ENCODE measurements around the gene FAM151A.
A peak's percentile ranks its signal among the peaks of the same experiment; 100 is the strongest.

FAM151A gene

DNA sequence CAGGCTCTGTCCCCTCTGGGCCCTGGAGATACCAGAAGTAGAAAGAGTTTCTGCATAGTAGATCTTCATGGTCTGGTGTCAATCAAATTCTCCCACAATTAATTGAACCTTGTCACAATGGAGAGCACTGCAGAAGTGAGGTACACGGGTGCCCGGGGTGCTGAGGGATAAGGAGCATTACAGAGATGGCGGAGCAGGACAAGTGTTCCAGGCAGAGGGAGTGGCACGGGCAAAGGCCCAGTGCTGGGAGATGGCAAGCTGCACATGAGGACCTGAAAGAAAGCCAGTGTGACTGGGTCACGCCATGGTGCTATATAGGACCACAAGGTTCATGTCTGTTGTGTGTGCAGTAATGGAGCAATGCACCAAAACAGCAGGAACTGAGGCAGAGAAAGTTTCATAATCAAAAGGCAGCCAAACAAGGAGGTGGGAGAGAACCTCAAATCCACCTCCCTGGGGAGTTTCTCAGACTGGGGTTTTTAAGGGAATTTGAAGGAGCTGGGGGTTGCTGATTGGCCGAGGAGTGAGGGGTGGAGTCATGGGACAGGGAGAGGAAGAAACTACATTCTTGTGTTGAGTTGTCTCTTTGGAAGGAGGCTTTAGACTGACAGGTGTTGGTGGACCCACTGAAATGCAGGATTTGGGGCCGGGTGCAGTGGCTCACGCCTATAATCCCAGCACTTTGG lies 47.6 kb downstream of the FAM151A start:
- no peak for DNase-seq

DNA sequence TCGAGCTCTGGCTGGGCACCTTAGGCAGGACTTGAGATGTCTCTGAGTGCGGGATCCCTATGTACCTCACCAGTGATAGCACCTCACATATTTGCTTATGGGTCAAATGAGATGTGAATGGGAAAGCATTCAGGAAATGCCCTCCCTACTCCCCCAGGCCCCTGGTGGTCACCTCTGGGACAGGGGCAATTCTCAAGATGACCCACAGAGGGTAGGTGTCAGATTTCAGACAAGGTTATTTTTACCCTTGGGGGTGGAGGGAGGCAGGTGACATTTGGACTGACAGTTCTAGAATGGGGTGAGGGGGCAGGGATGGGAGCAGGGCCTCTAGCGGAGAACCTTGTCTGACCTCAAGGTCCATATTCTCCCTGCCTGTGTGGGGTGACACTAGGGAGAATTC lies 48.2 kb downstream of the FAM151A start:
- no peak for DNase-seq

DNA sequence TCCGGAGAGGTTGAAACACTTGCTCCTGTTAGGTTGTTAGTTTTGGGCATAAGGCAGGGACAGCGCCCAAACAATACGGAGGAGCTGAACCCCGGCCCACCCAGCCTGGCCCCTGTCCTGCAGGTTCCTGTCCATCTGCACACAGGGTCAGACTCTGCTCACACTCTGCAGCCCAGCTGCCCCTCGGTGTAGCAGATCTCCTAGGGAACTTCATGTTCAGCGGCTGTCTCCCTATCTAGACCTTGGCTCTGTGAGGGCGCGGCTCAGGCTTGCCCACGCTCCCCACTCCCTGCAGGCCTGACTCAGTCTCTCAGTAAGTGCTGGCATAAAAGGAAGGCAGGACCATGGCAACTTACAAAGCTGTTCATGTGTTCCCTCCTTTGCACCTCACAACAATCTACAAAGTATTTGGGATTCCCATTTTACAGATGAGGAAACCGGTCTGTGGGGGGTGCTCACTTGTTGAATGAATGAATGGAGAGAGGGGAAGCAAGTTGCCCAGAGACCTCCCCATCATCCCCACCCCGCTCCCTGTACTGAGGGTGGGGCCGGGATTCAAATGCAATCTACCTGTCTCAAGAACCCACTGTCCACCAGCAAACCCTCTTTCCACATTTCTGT lies 49.1 kb downstream of the FAM151A start:
- no peak for DNase-seq

DNA sequence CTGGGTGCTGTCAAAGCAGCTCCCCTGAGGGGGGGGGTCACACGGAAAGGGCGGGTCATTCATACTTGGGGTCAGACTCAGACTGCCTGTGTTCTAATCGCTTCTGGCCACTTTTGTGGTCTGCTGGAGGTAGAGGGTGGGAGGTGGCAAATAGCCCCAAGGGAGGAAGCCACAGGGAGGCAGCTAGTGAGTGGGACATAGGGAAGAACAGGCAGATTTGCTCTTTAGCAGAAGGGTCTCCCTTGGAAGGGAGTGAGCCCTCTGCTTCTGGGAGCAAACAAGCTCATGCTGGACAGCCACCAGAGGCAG lies 50.8 kb downstream of the FAM151A start:
- no peak for DNase-seq

DNA sequence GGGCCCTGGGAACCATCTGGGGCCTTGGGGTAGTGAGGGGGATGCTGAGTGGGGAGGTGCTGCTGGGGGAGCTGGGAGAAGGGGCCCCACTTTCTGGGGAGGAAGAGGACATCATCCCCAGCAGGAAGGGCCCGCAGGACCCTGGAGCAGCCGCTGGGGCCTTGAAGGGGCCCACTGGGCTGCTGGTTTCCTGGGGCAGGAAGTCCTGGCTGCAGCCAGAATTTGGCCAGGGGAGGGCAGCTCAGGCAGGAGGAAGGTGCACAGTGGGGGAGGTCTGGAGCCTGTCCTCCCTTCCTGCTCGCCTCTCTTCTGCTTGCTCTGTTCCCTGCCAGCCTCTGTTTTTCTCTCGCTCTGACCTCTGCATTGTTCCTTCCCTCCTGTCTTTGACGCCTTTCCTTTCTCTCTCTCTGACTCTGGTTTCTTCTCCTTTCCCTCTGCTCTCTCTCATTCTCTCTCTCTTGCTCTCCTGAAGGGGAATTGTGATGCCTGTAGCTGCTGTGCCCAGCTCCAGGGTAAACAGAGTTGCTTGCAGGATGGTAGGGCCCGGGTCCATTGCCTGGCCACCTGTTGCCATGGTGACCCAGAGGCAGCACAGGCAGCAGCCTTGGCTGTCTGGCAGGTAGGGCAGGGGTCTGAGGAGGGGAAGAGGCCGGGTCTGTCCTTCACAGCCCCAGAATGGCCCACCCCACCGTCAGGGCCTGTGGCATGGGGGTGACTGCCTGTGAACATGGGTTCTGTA lies 51.4 kb downstream of the FAM151A start:
- no peak for DNase-seq

DNA sequence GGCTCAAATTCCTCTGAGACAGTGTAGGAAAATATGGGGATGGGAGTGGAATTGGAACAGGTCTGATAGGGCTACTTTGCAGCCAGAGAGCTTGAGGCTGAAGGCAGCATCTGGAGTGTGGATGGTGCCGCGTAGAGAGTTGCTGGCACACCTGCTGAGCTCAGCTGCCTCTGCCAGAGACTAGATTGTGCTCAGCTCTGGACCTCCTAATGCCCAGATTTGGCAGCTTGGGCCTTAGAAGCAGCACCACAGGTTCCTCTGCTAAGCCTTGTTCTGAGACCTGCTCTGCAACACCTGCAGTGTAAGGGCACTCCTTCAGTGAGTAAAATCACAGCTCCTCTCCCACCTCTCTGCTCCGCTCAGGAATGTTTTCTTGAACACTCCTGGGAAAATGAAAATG lies 52.0 kb downstream of the FAM151A start:
- no peak for DNase-seq

DNA sequence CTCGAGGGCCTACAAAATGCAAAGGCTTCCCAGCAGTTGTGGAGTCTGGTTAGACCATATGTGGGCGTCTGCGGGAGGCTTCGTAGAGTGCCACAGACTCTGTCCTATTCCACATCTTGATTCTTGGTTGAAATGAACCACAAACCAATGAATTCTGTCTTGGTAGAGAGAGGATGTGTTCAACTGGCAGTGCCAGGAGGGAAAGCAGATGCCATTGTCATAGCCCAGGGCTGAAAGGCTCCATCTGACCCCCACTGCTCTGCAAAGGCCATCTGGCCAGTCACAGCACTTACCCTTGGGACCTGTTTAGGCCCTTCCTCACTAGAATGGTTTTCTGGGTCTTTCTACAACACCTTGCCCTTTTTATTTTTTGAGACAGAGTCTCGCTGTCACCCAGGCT lies 53.2 kb downstream of the FAM151A start:
- DNase-seq = no peak

DNA sequence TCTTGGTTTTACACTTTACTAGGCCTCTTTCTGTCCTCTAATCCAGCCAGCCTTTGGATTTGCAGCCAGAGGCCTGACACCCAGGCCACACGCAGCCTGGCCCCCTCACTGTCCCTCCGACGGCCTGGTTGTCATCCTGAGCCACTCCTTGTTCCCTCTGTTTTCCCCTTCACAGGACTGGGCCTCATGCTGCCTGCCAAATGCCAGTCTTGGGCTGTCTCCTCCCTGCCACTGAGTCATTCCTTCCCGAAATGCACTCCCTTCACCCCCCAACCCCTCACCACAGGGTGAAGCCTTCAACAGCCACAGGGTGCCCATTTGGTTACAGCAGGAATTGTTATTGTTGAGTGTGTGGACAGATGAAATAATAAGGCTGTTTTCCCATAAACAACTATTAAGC lies 54.0 kb downstream of the FAM151A start:
- no peak for DNase-seq

DNA sequence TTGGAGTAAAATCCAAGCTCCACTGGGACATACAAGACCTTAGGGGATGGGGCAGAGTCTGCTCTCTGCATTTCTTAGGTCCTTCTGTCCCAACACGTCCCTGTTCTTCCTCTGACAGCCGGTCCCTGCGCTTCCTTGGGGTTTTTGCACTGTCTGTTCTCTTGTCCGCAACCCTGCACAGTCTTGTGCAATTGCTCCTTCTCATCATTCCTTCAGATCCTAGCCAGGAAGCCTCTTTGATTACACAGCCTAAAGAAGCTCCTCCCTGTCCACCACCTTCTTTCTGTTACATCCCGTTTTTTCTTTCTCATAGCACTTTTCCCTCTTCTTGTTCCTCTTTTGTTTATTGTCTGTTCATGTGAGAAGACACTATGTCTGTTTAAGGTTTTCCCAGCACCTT lies 55.4 kb downstream of the FAM151A start:
- no peak for DNase-seq

DNA sequence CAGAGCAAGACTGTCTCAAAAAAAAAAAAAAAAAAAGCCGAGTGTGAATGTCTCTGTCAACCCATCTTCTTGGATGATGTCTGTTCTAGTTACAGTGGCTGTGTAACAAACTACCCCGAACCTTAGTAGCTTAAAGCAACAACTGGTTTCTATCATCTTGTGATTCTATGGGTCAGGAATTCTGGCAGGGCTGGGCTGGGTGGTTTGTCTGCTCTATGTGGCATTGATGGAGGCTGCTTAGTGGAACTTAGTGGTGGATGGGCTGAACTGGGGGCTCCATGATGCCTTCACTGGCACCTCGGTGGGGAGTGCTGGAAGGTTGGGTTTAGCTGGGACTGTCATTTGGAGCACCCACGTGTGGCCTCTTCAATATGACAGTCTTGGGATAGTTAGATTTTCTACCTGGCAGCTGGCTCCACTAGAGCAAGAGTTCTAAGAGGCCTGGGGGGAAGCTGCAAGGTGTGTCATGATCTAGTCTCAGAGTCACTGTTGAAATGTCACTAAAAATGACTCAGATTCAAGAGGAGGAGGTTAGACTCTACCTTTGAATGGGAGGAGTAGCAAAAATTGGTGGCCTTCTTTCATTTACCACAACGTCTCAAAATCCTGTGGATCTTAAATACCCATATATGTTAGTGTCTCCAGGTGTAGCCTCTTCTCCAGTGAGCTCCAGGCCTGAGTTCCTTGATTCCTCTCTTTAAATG lies 56.7 kb downstream of the FAM151A start:
- DNase-seq = no peak

DNA sequence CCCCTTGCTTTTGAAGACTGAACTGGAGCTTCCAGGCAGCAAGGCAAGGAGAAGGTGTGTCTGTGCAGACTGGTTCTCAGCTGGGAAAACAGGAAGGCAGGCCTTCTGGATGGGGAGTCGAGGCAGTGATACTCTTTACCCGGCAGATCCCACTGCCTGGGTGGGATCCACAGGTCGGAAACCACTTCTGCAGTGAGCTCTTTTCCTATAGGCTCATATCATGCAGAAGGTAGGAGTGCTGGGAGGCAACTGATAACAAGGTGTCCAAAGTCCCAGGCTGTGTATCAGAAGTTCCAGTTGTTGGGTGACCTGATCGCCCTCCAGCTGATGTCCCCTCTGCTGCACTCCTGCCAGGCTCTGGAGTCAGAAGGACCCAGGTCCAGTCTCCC lies 58.2 kb downstream of the FAM151A start:
- no peak for DNase-seq

DNA sequence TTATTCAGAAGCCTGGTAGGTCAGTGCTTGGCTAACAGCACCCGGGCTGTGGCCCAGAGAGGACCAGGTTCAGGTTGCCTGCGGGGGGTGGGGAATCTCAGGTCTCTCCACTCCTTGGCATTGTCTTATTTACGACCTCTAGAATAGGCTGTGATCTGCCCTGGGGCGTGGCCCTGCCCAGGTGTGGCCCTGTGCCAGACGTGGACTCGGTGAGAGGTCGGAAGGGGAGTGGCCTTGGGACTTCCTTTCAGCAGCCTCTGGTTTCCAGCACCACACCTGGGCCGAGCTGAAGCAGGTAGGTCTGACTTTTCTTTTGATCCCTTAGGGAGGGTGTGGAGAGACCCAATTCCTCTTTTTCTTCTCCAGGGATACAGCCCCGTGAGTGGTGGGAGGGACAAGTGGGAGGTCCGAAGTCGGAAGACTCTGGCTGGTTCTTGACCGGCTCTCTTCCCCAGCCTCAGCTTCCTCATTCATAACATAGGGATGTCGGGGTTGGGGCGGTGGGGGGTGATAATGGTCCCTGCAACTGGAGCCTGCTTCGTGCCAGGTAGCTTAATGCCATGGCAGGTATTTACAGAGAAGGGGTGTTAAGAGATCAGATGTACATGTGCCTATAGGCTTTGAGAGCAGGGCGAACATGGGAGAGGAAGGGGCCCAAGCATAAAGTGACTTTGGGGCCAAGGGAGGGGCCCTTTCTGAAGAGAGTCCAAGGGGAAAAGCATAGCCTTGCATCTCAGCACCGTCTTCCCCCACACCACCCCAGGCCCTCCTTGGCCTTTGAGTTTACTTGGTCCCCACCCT lies 58.8 kb downstream of the FAM151A start:
- peak; percentile 30 for DNase-seq

DNA sequence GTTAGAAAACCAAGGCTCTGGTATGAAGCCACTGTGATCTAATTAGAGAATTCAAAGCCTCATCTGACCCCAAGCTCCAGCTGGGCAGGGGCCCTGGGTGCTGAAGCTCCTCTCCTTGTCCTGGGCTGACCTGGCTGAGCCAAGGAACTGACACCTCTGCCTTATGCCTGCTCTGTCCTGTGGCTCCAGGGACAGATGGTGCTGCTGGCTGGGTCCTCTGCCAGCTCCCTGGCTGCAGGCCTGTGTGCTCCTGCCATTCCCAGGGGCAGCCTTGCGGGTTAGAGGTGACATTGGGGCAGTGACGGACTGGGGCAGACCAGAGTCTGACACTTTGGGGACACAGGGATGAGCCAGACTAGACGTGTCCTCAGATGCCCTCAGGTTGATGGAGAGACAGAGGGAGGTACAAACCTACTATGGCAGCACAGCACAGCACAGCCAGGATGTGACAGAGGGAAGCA lies 63.5 kb downstream of the FAM151A start:
- DNase-seq = no peak

Data from NCI-H187 treated with DMSO at 0.1 percent for 48 hours (cell line).